HG03108 (cell line): ENCODE data around the gene ZNHIT2.
"Not testable (repeated sequence)": the region's sequence is repeated elsewhere in the genome, so short reads cannot be mapped to it uniquely, and the experiment has no call there.

Experiments used
- ATAC-seq: cut with Tn5 transposase; IDR thresholded peaks from one replicate; pipeline ENCODE4 v1.9.1; 2021; ENCODE audit warnings: moderate library complexity; ENCODE audit not compliant: unreplicated experiment

The ZNHIT2 gene

DNA sequence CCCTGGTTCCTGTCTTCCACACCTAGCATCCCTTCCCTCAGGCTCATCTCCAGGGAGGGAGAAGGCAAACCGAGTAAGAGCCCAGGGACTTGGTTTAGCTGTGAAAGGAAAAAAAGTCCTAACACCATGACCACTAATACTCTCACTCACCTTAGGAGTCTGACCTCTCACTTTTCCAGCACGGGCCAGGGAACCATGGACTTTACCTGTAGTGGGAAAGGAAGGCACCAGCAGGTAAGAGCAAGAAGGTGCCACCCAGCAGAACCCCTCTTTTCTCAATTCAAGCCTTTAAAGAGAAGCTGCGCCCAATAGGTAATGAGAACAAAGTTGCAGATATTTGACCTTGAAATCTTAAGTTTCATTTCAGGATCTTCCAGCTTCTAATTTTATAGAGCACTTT lies 3.3 kb upstream of the ZNHIT2 start:
- no peak for ATAC-seq

DNA sequence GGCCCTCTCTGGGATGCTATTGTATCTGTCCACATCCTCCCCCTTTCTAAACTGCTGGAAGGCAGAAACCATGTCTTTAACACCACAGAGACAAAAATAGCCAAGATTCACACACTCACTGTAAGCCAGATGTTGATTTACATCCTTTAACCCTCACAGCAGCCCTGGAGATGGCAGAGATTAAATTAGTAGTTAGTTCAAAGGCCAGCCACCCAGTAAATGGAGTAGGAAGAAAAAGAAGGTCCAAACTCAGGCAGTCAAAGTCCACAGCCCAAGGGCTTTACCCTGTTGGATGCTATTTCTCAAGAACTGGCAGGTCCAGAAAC lies 2.1 kb upstream of the ZNHIT2 start:
- ATAC-seq: no peak

DNA sequence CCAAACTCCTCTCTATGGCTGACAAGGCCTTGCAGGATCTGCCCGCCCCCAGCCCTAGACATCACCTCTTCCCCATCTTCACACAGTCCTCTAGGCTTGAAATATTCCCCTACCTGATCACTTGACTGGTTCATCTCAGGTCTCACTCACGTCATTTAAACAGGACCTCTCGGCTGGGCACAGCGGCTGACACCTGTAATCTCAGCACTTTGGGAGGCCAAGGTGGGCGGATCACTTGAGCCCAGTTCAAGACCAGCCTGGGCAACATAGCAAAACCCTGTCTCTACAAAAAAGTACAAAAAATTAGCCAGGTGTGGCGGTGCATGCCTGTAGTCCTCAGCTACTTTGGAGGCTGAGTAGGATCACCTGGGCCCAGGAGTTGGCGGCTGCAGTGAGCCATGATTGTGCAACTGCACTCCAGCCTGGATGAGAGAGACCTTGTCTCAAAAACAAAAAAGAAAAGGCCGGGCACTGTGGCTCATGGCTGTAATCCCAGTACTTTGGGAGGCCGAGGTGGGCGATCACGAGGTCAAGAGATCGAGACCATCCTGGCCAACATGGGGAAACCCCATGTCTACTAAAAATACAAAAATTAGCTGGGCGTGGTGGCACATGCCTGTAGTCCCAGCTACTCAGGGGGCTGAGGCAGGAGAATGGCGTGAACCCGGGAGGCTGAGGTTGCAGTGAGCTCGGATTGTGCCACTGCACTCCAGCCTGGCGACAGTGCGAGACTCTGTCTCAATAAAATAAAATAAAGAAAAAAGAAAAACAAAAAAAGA lies 1.6 kb upstream of the ZNHIT2 start:
- not testable (repeated sequence) for ATAC-seq

DNA sequence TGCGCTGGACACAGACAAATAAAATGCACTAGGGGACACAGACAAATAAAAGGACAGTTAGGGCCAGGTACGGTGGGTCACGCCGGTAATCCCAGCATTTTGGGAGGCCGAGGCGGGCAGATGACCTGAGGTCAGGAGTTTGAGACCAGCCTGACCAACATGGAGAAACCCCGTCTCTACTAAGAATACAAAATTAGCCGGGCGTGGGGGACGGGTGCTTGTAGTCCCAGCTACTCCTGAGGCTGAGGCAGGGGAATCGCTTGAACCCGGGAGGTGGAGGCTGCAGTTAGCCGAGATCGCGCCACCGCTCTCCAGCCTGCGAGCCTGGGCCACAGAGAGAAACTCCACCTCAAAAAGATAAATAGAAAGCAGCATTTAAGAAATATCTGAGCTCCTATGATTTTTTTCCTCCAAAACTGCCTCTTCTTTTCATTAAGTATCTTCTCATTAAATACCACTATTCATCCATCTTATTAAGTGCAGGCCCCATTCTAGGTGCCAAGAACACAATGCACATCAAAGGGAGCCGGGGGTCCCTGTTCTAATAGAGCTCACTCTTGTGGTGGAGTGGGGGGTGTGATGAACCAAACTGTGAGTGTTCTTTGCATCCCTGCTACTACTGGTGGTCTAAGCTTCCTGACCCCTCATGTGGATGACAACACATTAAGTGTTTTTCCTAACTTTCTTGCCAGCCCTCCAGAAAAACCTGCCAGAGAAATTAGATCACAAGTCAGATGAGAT lies 766 bp upstream of the ZNHIT2 start:
- ATAC-seq: no peak

DNA sequence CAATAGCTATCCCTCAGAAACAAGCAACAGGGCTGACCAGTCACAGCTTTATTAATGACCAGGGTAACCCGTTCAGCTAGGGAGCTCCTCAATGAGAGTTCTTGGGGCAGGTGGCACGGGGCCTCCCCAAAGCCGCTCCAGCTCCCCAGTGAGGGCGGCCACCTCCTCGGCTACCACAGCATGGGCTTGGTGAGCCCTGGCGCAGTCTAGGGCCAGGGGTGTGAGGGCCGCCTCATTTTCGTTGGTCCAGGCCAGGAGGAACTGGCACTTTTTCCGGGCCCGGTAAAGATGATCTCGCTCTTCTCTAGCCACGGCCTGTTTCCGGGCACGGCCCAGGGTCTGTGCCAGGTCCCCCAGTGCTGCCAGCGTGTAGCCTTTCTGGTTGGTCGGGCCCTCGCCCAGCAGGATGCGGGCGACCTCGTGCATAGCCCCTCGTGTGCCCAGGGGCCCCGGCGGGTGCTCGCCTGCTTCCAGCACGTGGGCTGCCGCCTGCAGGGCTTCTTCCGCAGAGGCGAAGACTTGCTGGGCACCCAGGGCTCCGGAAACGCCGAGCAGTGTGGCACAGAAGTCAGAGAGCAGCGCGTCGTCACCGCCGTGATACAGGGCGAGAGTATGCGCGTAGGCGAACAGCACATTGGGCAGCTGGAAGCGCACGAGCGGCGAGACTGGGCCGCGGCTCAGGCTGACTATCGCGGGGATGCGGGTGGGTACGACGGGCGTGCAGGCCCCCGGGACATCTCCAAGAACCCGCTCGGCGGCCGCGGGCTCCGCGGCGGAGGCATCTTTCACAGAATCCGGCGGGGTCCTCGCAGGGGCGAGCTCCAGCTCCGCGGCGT lies 913 bp downstream of the ZNHIT2 start:
- no peak for ATAC-seq

DNA sequence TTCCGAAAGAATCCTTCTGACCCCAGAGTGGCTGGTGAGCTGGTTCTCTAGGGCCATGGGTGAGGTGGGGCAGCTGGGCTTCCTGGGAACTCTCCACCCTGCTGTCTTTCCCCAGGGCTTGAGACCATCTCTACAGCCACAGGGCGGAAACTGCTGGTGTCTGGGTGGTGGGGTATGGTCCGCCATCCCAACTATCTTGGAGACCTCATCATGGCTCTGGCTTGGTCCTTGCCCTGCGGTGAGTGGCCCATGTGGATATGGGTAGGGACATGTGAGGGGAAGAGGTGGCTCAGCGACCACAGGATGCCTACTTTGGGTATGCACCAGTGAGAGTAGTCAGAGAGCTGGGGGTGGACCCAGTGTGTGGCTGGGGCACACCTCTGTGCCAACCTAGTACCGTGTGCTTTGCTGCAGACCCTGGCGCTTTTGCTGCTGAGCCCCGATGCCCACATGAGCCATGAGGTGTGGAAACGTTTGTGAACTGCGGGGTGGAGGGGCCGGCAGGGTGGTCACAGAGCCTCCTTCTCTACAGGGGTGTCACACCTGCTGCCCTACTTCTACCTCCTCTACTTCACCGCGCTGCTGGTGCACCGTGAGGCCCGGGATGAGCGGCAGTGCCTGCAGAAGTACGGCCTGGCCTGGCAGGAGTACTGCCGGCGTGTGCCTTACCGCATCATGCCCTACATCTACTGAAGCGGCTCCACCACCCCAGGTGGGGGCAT lies 2.0 kb downstream of the ZNHIT2 start:
- no peak for ATAC-seq

DNA sequence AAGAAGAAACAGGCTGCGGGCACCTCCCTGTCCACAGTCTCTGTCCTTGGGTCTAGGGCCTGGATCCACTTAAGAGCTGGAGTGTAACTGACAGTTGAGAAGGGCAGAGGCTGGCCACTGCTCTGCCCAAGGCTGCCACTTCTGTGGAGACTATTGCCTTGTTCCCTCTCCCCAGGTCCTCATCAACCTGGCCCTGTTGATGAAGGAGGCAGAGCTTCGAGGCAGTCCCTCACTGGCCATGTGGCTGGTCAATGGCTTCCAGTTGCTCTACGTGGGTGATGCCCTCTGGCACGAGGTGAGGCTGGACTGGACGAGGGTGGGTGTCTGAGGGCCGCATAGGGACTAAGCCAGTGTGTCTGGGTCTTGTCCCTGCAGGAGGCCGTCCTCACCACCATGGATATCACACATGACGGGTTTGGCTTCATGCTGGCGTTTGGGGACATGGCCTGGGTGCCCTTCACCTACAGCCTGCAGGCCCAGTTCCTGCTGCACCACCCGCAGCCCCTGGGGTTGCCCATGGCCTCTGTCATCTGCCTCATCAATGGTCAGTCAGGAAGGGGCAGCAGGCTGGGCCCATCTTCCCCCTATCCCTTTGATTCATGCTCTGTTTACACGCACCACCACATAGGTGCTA lies 2.8 kb downstream of the ZNHIT2 start:
- ATAC-seq: no peak

DNA sequence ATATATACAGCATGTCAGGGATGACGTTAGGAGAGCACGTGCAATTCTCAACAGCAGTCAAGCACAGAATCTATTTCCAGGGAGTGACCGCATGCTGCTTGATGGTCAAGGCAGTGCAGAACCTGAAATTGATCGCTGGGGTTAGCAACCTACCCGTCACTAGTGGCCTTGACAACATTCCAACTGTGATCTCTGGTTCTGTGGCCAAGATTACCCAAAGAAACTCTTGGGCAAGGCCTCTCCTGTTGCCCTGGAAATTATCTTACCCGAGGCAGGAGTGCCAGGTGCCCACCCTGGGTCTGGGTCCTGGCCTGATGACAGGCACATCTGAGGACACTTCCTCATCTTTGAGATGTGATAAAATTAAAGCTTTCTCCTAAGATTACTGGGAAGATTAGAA lies 3.7 kb downstream of the ZNHIT2 start:
- ATAC-seq: no peak

DNA sequence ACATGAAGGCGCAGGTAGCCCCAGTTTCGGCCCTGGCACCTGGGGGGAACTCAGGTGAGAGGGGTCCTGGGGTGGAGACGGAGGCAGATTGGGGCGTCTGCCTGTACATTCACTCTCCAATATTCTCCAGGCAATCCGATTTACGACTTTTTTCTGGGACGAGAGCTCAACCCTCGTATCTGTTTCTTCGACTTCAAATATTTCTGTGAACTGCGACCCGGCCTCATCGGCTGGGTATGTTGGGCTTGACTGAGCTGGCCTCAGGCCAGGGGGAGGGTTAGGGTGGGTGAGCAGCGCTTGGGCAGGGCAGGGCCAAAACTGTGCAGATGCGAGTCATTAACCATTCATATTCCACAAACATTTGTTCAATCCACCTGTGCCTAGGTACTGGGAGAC lies 4.1 kb downstream of the ZNHIT2 start:
- no peak for ATAC-seq

DNA sequence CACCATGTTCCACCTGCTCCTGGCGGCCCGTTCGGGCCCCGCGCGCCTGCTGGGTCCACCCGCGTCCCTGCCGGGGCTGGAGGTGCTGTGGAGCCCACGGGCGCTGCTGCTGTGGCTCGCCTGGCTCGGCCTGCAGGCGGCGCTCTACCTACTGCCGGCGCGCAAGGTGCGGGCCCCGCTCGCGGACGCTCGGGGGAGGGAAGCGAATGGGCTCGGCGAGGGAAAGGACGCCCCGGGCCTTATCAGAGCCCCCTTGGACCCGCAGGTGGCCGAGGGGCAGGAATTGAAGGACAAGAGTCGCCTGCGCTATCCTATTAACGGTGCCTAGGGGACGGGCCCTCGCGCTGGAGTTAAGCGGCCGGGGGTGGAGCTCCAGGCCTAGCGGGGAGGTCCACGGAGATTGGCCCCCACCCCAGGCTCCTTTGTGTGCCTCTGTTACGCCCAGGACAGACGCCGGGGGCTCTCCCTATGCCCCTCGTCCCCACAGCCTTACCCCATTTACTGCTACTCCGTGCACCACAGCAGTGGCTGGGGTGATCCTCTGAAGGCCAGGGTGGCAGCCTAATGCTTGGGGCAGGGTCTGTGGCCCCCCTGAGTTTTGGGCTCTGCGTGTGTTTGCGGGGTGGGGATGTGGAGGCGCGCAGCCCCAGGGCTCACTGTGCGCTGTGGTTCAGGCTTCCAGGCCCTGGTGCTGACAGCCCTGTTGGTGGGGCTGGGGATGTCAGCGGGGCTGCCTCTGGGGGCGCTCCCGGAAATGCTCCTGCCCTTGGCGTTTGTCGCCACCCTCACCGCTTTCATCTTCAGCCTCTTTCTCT lies 4.7 kb downstream of the ZNHIT2 start:
- no peak for ATAC-seq

DNA sequence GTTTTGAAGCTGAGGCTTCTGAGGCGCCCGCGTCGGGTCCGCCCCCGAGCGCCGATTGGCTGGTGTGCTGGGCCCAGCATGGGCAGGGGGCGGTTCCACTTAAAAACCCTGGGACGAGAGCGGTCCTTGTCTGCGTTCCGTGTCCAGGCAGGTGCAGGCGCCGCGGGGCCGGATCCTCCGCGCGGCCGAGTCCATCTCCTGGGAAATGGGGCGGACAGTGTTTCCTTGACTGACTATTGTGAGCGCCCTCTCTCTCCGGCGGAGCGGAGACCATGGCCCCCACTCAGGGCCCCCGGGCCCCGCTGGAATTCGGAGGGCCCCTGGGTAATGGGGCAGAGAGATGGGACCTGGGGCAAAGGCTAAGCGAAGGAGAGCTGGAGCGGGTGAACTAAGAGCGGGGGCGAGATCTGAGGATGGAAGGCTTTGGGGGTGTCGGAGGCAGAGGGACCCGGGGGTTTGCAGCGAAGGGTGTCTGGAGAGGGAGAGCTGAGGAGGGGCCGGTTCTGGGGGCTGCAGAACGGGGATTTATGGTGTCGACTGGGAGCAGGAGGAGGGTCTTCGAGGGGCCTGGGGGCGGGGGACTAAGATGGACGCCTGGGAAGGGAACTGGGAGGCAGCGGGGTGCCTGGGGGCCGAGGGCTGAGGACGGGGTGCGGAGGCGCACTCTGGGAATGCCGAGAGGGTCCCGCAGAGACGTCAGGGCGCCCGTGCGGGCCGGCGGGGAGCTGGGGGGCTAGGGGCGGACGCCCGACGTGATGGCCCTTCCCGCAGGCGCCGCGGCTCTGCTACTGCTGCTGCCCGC lies 5.6 kb downstream of the ZNHIT2 start, which contains the start of gene TM7SF2:
Gene TM7SF2, plus strand, starts transcription at position 129 of the 802 bp plus-strand sequence. Its CDS starts 144 bp downstream, at position 273.
- peak; percentile 66 for ATAC-seq

DNA sequence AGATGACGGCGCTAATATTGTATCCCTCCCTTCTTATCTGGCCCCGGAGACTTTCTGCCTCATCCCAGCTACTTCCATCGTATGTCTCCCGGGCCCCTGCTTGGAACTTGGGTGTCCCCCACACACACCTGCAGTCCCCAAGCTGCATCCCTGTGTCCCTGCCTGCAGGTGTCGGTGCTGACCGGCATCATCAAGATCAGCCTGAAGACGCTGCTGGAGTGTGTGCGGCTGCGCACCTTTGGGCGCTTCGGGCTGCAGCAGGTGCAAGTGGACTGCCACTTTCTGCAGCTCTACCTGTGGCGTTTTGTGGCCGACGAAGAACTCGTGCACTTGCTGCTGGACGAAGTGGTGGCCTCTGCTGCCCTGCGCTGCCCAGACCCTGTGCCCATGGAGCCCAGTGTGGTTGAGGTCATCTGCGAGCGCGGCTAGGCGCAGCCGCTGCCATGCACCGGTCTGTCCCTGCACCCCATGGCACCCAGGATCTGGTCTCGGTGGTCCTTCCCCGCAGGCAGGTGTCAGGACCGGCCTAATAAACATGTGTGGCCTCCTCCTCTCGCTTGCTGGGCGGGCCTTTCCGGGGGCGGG lies 6.2 kb downstream of the ZNHIT2 start:
- no peak for ATAC-seq

DNA sequence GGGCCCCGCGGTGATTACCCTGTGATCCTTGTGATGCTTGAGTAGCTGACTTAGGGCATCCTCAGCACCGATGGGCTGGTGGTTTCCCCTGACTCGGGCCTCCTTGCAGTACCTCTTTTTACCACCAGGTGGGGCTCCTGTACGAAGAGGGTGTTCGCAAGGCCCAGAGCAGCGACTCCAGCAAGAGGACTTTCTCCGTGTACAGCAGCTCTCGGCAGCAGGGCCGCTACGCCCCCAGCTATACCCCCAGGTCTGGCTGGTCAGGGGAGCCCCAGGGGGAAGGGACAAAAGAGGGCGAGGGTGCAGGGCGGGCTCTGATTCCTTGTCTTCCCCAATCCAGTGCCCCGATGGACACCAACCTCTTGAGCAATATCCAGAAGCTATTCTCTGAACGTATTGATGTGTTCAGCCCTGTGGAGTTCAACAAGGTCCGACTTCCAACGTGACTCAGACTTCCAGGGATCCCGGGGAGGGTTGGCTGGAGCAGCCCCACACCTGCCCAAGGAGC lies 7.1 kb downstream of the ZNHIT2 start:
- no peak for ATAC-seq

DNA sequence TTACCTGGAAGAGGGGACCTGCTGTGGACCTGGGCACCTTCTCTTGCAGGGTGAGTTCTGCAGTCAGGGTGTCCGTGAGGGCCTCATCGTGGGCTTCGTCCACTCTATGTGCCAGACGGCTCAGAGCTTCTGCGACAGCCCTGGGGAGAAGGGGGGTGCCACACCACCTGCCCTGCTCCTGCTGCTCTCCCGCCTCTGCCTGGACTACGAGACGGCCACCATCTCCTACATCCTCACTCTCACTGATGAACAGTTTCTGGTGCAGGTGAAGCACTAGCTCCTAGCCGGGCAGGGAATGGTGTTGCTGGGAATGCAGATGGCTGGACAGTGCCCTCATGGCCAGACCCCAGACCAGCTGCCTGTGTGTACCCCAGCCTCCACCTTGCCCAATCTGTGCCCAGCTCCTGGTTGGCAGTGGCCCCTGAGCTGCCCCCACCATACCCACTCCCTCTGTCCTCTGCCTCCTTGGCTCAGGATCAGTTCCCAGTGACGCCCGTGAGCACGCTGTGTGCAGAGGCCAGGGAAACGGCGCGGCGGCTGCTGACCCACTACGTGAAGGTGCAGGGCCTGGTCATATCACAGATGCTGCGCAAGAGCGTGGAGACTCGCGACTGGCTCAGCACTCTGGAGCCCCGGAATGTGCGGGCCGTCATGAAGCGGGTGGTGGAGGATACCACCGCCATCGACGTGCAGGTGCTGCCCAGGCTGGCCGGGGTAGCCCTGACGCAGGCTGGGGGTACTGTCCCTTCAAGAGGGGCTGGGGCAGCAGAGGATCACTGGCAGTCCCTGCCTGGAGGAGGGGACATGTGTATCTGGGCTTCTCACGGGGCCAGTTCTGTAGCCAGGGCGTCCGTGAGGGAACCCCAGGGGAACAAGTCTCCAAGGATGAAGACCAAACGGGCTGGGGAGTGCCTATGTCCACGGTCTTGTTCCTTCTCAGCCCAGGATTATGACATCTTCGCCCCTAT lies 8.0 kb downstream of the ZNHIT2 start:
- no peak for ATAC-seq

DNA sequence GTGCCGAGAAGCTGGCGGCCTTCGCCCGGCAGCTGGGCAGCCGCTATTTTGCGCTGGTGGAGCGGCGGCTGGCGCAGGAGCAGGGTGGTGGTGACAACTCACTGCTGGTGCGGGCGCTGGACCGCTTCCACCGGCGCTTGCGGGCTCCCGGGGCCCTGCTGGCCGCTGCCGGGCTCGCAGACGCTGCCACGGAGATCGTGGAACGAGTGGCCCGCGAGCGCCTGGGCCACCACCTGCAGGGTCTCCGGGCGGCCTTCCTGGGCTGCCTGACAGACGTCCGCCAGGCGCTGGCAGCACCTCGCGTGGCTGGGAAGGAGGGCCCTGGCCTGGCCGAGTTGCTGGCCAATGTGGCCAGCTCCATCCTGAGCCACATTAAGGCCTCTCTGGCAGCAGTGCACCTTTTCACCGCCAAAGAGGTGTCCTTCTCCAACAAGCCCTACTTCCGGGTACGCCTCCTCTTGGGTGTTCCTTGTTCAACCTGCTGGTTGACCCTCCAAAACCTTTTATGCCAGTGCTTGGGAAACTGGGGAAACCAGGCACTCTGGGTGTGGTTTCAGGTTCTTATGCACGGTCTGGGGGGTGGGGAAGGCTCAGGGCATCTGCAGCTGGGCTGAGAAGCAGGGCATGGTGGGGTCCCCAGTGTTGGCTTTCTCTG lies 8.9 kb downstream of the ZNHIT2 start:
- no peak for ATAC-seq

DNA sequence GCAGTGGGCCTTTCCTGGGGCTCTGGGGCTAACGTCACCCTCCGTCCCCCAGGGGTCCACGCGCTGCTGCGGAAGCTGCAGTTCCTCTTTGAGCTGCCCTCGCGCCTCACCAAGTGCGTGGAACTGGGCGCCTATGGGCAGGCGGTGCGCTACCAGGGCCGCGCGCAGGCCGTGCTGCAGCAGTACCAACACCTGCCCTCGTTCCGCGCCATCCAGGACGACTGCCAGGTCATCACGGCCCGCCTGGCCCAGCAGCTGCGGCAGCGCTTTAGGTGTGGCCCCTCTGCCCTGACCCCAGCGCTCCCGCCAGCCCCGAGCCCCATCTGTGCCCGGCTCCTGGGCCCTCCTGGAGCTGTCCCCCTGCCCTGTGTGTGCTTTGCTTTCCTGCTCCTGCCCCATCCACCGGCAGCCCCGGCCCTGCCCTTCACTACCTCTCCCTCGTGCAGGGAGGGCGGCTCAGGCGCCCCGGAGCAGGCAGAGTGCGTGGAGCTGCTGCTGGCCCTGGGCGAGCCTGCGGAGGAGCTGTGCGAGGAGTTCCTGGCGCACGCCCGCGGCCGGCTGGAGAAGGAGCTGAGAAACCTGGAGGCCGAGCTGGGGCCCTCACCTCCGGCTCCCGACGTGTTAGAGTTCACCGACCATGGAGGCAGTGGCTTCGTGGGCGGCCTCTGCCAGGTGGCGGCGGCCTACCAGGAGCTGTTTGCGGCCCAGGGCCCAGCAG lies 9.6 kb downstream of the ZNHIT2 start:
- no peak for ATAC-seq
